Gastrocnemius medialis (tissue), 4 donors: ENCODE results near the gene NUDT9.

Experiments used
- CTCF ChIP-seq, 5 experiments: fragments of 450-650 bp in 3 of 5; fragments of 200-600 bp in 2 of 5; sonication (generic) in 2 of 5; IDR thresholded peaks in 4 of 5; conservative IDR thresholded peaks in 1 of 5; 1 replicate in 4 of 5; 2 replicates in 1 of 5; pipeline ENCODE4 v1.5.1; 2016 to 2019; ENCODE audit warnings: antibody characterized with exemption in 5 of 5, mild to moderate bottlenecking in 3 of 5, moderate library complexity in 3 of 5
- POLR2A ChIP-seq, 2 donors: fragments of 450-650 bp; IDR thresholded peaks; one replicate each; pipeline ENCODE4 v1.6.1; 2017; ENCODE audit warnings: antibody characterized with exemption in 2 of 2, mild to moderate bottlenecking in 2 of 2, moderate library complexity in 2 of 2

- TF ChIP-seq CTCF (IDR thresholded peaks at IDR 0.05 in 4 of 5, conservative IDR thresholded peaks at IDR 0.05 in 1 of 5) (no peak), POLR2A (IDR thresholded peaks at IDR 0.05) (no peak)
Observed at GRCh38 chr4:87451537-87451936, 29.2 kb downstream of the NUDT9 start.
